Measurements from ENCODE around the gene MRPL40.

MRPL40 gene

DNA sequence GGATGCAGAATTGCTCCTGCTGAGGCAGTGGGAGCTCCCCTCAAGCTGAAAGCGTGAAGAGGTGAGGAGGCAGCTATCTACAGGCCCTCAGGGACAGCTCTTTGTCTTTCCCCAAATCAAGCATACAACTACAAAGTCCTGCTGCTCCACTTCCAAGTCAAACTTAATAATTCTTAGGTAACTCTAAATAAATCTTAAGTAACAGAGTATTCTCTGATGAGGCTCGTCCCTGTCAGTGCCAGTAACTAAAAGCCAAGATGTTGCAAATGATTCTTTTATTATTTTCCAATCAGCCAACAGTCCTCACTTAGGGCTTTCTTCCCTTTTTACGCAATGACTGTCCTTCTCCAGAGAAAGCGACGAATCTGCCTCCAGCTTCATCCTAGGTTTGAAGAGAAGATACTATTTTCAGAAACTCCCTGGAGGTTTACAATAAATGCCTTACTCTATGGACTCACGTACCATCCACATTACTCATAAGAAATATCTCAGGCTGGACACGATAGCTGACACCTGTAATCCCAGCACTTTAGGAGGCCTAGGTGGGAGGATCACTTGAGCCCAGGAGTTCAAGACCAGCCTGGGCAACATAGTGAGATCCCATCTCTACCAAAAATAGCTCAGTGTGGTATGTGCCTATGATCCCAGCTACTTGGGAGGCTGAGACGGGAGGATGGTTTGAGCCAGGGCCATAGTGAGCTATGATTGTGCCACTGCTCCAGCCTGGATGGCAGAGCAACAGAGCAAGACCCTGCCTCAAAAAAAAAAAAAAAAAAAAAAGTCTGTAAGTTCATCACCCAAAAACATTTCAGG lies 18.2 kb downstream of the MRPL40 start:
- ChIA-PET CTCF (no interaction called here), POLR2A (interaction anchor here (2.1 to 2.2 kb wide), 2 partner anchors 19 to 29 kb away, joined by 6 to 7 read pairs; partner anchors contain the start of genes CDC45 and HIRA)
- TF ChIP-seq SP1 (IDR thresholded peaks at IDR 0.05) = no peak
- TF ChIP-seq SUZ12 (IDR thresholded peaks at IDR 0.05) = no peak
- DNase-seq (ENCODE audit: extremely low spot score) = no peak

DNA sequence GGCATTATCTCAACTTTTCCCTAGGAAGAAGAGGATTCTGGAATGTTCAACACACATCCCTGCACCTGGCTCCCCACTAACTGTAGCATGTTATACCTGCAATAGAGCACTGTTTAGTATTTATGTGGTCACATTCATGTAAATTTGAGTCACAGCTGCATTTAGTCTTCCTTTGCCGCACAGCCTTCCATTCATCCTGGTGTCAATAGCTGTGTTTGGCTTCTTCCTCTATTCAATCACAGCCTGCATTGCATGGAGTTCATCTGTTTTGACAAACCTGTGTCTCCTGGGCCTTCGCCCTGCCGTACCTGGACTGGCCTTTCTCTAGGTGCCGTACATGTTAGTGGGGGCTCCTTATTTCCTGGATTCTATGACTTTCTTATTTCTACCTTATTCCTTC lies 19.2 kb downstream of the MRPL40 start:
- DNase-seq (ENCODE audit: extremely low spot score) = no peak
- TF ChIP-seq SP1 (IDR thresholded peaks at IDR 0.05) (no peak), ARNT (IDR thresholded peaks at IDR 0.05) (no peak), HDGF (IDR thresholded peaks at IDR 0.05; ENCODE audit: borderline replicate concordance) (no peak), CTBP1 (IDR thresholded peaks at IDR 0.05; ENCODE audit: borderline replicate concordance) (no peak), PKNOX1 (IDR thresholded peaks at IDR 0.05) (no peak), ELF4 (IDR thresholded peaks at IDR 0.05) (no peak), BHLHE40 (IDR thresholded peaks at IDR 0.05; ENCODE audit: borderline replicate concordance) (no peak), FOXM1 (IDR thresholded peaks at IDR 0.05; ENCODE audit: borderline replicate concordance) (no peak), ZNF384 (IDR thresholded peaks at IDR 0.05) (no peak), FOXK2 (IDR thresholded peaks at IDR 0.05) (no peak)
- ChIA-PET CTCF (no interaction called here), POLR2A (interaction anchor here (0.6 to 2.2 kb wide), 2 partner anchors 25 to 28 kb away, joined by 3 to 7 read pairs; partner anchors contain the start of gene CDC45)

GRCh38 chr22:19453718-19454117 lies 21.4 kb downstream of the MRPL40 start:
- no peak for TF ChIP-seq TARDBP (IDR thresholded peaks at IDR 0.05)
- no peak for TF ChIP-seq FOXM1 (IDR thresholded peaks at IDR 0.05; ENCODE audit: borderline replicate concordance)
- no peak for TF ChIP-seq HDGF (IDR thresholded peaks at IDR 0.05; ENCODE audit: borderline replicate concordance)
- ChIA-PET POLR2A (no interaction called here), CTCF (interaction anchor here (0.9 kb wide), 1 partner anchor 20 kb away, joined by 3 read pairs; no protein-coding TSS in a partner anchor)
- no peak for DNase-seq (ENCODE audit: extremely low spot score)

DNA sequence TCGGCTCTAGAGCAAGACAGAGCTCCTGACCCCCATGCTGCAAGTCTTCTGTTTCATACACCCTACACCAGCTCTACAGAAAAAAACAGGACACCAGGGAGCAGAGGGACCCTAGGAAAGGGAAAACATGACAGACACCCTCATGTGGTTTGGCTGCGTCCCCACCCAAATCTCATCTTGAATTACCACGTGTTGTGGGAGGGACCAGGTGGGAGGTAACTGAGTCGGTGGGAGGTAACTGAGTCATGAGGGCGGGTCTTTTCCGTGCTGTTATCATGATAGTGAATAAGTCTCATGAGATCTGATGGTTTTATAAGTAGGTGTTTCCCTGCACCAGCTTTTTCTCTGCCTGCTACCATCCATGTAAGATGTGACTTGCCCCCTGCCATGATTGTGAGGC lies 21.8 kb downstream of the MRPL40 start:
- POLR2A ChIA-PET = no interaction called here
- DNase-seq (ENCODE audit: extremely low spot score) = no peak
- no peak for TF ChIP-seq L3MBTL2 (conservative IDR thresholded peaks at IDR 0.05)
- CTCF ChIA-PET = interaction anchor here (0.9 kb wide), 1 partner anchor 20 kb away, joined by 3 read pairs; no protein-coding TSS in a partner anchor

DNA sequence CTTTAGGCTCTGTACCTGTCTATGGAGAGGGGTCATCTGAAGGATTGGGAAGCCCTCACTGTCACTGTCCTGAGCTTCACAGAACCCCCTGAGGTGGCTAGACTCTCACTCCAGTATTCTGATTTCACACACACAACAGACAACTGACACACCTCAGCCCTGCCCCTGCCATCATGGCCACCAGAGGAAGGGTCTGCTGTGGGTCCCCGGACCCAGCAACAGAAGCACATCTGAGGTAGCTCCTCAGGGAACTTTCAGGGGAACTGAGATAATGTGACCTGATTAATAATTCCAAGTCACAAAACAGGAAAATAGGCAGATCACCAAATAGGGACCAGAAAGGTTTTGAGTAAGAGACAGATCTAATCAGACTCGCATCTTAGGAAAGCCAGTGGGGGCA lies 22.7 kb downstream of the MRPL40 start:
- POLR2A ChIA-PET = no interaction called here
- TF ChIP-seq LEF1 (IDR thresholded peaks at IDR 0.05; ENCODE audit: borderline replicate concordance) (no peak), ZNF384 (IDR thresholded peaks at IDR 0.05) (no peak), CTBP1 (IDR thresholded peaks at IDR 0.05; ENCODE audit: borderline replicate concordance) (no peak), ARNT (IDR thresholded peaks at IDR 0.05) (no peak), FOXK2 (IDR thresholded peaks at IDR 0.05) (no peak), PKNOX1 (IDR thresholded peaks at IDR 0.05) (no peak), SUZ12 (IDR thresholded peaks at IDR 0.05) (no peak)
- no peak for DNase-seq (ENCODE audit: extremely low spot score)
- CTCF ChIA-PET = no interaction called here

DNA sequence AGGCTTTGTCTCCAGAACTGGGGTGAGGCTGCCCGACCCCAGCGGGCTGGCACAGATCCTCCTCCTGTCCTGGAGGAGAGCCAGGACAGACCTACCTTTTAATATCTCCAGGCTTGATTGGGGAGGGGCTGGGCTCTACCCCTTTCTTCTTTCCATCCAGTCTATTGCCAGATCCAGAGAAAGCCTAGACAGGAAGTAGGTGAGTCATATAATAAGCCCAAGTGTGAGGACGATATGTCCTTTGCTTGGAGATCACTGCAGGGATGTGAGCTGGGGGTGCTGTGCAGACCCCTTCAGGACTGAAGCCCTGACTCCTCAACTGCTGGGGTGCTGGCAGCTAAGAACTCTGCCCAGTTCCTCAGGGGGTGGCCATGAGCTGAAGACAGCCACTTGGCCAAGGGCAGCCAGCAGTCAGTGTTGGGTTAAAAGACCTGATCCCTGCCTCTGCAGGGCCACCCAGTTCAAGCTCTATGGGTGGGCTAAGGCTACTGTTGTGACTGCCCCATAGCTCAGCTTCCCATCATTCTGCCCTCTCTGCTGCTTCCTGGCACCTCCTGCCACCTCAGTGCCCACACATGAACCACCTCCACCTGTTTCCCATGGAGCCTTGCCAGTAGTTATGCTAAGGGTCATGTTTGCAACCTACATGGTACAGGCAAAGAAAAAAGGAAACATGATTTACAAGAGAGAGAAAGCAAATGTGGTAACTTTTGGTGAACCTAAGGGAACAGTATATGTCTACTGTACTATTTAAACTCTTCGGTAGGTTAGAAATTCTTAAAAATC lies 23.4 kb downstream of the MRPL40 start:
- CTCF ChIA-PET = no interaction called here
- TF ChIP-seq ZNF384 (IDR thresholded peaks at IDR 0.05) (no peak), FOXK2 (IDR thresholded peaks at IDR 0.05) (no peak), BHLHE40 (IDR thresholded peaks at IDR 0.05; ENCODE audit: borderline replicate concordance) (no peak), NFRKB (IDR thresholded peaks at IDR 0.05) (no peak), TARDBP (IDR thresholded peaks at IDR 0.05) (no peak), SP1 (IDR thresholded peaks at IDR 0.05) (no peak), LEF1 (IDR thresholded peaks at IDR 0.05; ENCODE audit: borderline replicate concordance) (no peak), FOXA1 (IDR thresholded peaks at IDR 0.05) (no peak), PKNOX1 (IDR thresholded peaks at IDR 0.05) (no peak), CTBP1 (IDR thresholded peaks at IDR 0.05; ENCODE audit: borderline replicate concordance) (no peak), L3MBTL2 (conservative IDR thresholded peaks at IDR 0.05) (no peak), ARNT (IDR thresholded peaks at IDR 0.05) (no peak)

GRCh38 chr22:19456541-19456940 lies 24.2 kb downstream of the MRPL40 start:
- ChIA-PET CTCF (no interaction called here), POLR2A (no interaction called here)

More for the DNA sequence above, 23.4 kb downstream of the MRPL40 start:
- POLR2A ChIA-PET = no interaction called here
- no peak for DNase-seq (ENCODE audit: extremely low spot score)

More at GRCh38 chr22:19456541-19456940, 24.2 kb downstream of the MRPL40 start:
- TF ChIP-seq SP1 (IDR thresholded peaks at IDR 0.05) (no peak), FOXA1 (IDR thresholded peaks at IDR 0.05) (no peak), NFRKB (IDR thresholded peaks at IDR 0.05) (no peak), PKNOX1 (IDR thresholded peaks at IDR 0.05) (no peak), FOXM1 (IDR thresholded peaks at IDR 0.05; ENCODE audit: borderline replicate concordance) (no peak), SUZ12 (IDR thresholded peaks at IDR 0.05) (no peak), ZNF384 (IDR thresholded peaks at IDR 0.05) (no peak), CTBP1 (IDR thresholded peaks at IDR 0.05; ENCODE audit: borderline replicate concordance) (no peak), TARDBP (IDR thresholded peaks at IDR 0.05) (no peak), HDGF (IDR thresholded peaks at IDR 0.05; ENCODE audit: borderline replicate concordance) (no peak), BHLHE40 (IDR thresholded peaks at IDR 0.05; ENCODE audit: borderline replicate concordance) (no peak), ELF4 (IDR thresholded peaks at IDR 0.05) (no peak), L3MBTL2 (conservative IDR thresholded peaks at IDR 0.05) (no peak), FOXK2 (IDR thresholded peaks at IDR 0.05) (no peak), LEF1 (IDR thresholded peaks at IDR 0.05; ENCODE audit: borderline replicate concordance) (no peak), ARNT (IDR thresholded peaks at IDR 0.05) (no peak)
- DNase-seq (ENCODE audit: extremely low spot score) = no peak

All from HEK293T (cell line).